OCI-LY1 (cell line): ENCODE measurements around the gene EDN2.

Experiments used
- H2AFZ ChIP-seq: fragments of 200-600 bp; sonication (generic), shearing (Covaris generic); 2 replicates; pipeline ENCODE4 v1.6.0; 2014; ENCODE audit warnings: antibody characterized with exemption, mild to moderate bottlenecking, low read length
- H3F3A ChIP-seq: fragments of 200-600 bp; sonication (generic), shearing (Covaris generic); 2 replicates; pipeline ENCODE4 v1.6.0; 2014; ENCODE audit warnings: mild to moderate bottlenecking, antibody characterized with exemption, low read length, moderate library complexity; ENCODE audit not compliant: insufficient read depth
- H3K27ac ChIP-seq: fragments of 200-600 bp; sonication (generic); 2 replicates; pipeline ENCODE4 v1.5.1; 2014; ENCODE audit warnings: low read length, mixed run types, mild to moderate bottlenecking, low read depth; ENCODE audit not compliant: poor library complexity, severe bottlenecking
- H3K27me3 ChIP-seq: fragments of 200-600 bp; sonication (generic); 2 replicates; pipeline ENCODE4 v1.6.0; 2014; ENCODE audit warnings: antibody characterized with exemption, mild to moderate bottlenecking, low read length, moderate library complexity; ENCODE audit not compliant: insufficient read depth
- H3K36me3 ChIP-seq: fragments of 200-600 bp; sonication (generic); 2 replicates; pipeline ENCODE4 v1.6.1; 2014; ENCODE audit warnings: mild to moderate bottlenecking, antibody characterized with exemption, low read length, moderate library complexity, mixed read lengths; ENCODE audit not compliant: insufficient read depth
- H3K4me1 ChIP-seq: fragments of 200-600 bp; sonication (generic); 2 replicates; pipeline ENCODE4 v1.5.1; 2014; ENCODE audit warnings: mild to moderate bottlenecking, low read length, moderate library complexity; ENCODE audit not compliant: insufficient read depth, severe bottlenecking
- H3K4me2 ChIP-seq: fragments of 200-600 bp; sonication (generic), shearing (Covaris generic); 2 replicates; pipeline ENCODE4 v1.6.1; 2014; ENCODE audit warnings: low read length
- H3K4me3 ChIP-seq: fragments of 200-600 bp; sonication (generic); 2 replicates; pipeline ENCODE4 v1.5.1; 2014; ENCODE audit warnings: low read length, low read depth, mild to moderate bottlenecking, mixed read lengths; ENCODE audit not compliant: poor library complexity, severe bottlenecking
- H3K79me2 ChIP-seq: fragments of 200-600 bp; shearing (Covaris generic); 2 replicates; pipeline ENCODE4 v1.6.1; 2016; ENCODE audit warnings: mixed run types, low read length, mixed read lengths; ENCODE audit not compliant: insufficient read depth
- H3K9ac ChIP-seq: fragments of 200-600 bp; sonication (generic), shearing (Covaris generic); 2 replicates; pipeline ENCODE4 v1.6.1; 2014; ENCODE audit warnings: mild to moderate bottlenecking, low read length, mixed read lengths
- H3K9me2 ChIP-seq: fragments of 200-600 bp; sonication (generic), shearing (Covaris generic); 2 replicates; pipeline ENCODE4 v1.6.1; 2014; ENCODE audit warnings: low read depth, mild to moderate bottlenecking, low read length, mixed read lengths
- H3K9me3 ChIP-seq: fragments of 200-600 bp; shearing (Covaris generic); 2 replicates; pipeline ENCODE4 v1.6.1; 2014; ENCODE audit warnings: low read length, mixed read lengths
- H4K20me1 ChIP-seq: fragments of 200-600 bp; sonication (generic), shearing (Covaris generic); 2 replicates; pipeline ENCODE4 v1.6.0; 2016; ENCODE audit warnings: mild to moderate bottlenecking, low read length; ENCODE audit not compliant: insufficient read depth
- EZH2 ChIP-seq: fragments of 200-600 bp; sonication (generic), shearing (Covaris generic); IDR thresholded peaks from 2 replicates; pipeline ENCODE4 v1.8.0; 2017; ENCODE audit warnings: borderline replicate concordance, mixed run types, mild to moderate bottlenecking, antibody characterized with exemption, low read length, moderate library complexity, mixed read lengths
- TF ChIP-seq, protein P1 (sequence below): fragments of 200-600 bp; sonication (generic), shearing (Covaris generic); IDR thresholded peaks from 2 replicates; pipeline ENCODE4 v1.5.1; 2017; ENCODE audit warnings: mild to moderate bottlenecking, antibody characterized with exemption, low read length, moderate library complexity, mixed read lengths

EDN2 gene

GRCh38 chr1:41439234-41439633, 45.2 kb downstream of the EDN2 start:
- Histone ChIP-seq H3K9ac (no peak overlapping the region), H4K20me1 (no peaks in the 10 kb centered on the region), H3K4me3 (no peak overlapping the region), H3K4me1 (no peaks in the 10 kb centered on the region), H3K9me2 (no peaks in the 10 kb centered on the region), H3K27me3 (0 out of 2 replicates have a peak, but pooled peaks cover 4% of the 10 kb centered on the region), H3K79me2 (no peaks in the 10 kb centered on the region), H3K9me3 (0 out of 2 replicates have a peak, but pooled peaks cover 3% of the 10 kb centered on the region), H3F3A (no peaks in the 10 kb centered on the region), H3K36me3 (no peaks in the 10 kb centered on the region), H3K27ac (no peak overlapping the region), H2AFZ (no peak overlapping the region), H3K4me2 (no peak overlapping the region)
- TF ChIP-seq, protein P1, sequence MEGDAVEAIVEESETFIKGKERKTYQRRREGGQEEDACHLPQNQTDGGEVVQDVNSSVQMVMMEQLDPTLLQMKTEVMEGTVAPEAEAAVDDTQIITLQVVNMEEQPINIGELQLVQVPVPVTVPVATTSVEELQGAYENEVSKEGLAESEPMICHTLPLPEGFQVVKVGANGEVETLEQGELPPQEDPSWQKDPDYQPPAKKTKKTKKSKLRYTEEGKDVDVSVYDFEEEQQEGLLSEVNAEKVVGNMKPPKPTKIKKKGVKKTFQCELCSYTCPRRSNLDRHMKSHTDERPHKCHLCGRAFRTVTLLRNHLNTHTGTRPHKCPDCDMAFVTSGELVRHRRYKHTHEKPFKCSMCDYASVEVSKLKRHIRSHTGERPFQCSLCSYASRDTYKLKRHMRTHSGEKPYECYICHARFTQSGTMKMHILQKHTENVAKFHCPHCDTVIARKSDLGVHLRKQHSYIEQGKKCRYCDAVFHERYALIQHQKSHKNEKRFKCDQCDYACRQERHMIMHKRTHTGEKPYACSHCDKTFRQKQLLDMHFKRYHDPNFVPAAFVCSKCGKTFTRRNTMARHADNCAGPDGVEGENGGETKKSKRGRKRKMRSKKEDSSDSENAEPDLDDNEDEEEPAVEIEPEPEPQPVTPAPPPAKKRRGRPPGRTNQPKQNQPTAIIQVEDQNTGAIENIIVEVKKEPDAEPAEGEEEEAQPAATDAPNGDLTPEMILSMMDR: no peak
- TF ChIP-seq EZH2: no peak

GRCh38 chr1:41438711-41439110, 45.8 kb downstream of the EDN2 start:
- Histone ChIP-seq H2AFZ (no peak overlapping the region), H3K27ac (no peak overlapping the region), H4K20me1 (no peaks in the 10 kb centered on the region), H3K79me2 (no peaks in the 10 kb centered on the region), H3K27me3 (0 out of 2 replicates have a peak, but pooled peaks cover 4% of the 10 kb centered on the region), H3K4me3 (no peak overlapping the region), H3K9ac (no peak overlapping the region), H3K9me2 (no peaks in the 10 kb centered on the region), H3K4me2 (no peak overlapping the region), H3K4me1 (no peaks in the 10 kb centered on the region), H3K36me3 (no peaks in the 10 kb centered on the region), H3K9me3 (no peaks in the 10 kb centered on the region), H3F3A (no peaks in the 10 kb centered on the region)
- TF ChIP-seq, protein P1: no peak

DNA sequence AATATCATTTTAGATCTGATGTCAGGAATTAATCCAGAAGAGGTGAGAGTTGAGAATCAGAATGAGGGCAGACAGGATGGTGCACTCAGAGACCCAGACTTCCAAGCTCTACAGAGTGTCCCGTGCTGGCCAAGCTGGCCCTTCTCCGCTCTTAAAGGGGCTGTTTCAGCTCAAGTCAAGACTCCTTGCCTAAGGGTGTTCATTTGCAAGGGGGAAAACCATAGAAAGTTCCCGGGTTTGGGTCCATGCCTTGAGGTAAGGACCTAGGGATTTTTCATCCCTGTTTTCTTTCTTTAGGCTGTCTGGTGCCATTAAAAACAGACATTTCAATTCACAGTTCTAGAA, 47.5 kb downstream of the EDN2 start:
- Histone ChIP-seq H4K20me1 (no peaks in the 10 kb centered on the region), H3K27ac (no peak overlapping the region), H3K9me2 (no peaks in the 10 kb centered on the region), H3K9ac (no peak overlapping the region), H3K27me3 (0 out of 2 replicates have a peak, but pooled peaks cover 4% of the 10 kb centered on the region), H3K4me1 (no peaks in the 10 kb centered on the region), H3F3A (no peaks in the 10 kb centered on the region), H3K9me3 (no peaks in the 10 kb centered on the region), H3K79me2 (no peaks in the 10 kb centered on the region), H3K4me2 (no peak overlapping the region), H2AFZ (no peak overlapping the region), H3K36me3 (no peaks in the 10 kb centered on the region), H3K4me3 (no peak overlapping the region)
- TF ChIP-seq EZH2: no peak
- TF ChIP-seq, protein P1: no peak
